GM19035 (cell line): Measurements from ENCODE around the gene GYS2.
A peak's percentile ranks its signal among the peaks of the same experiment; 100 is the strongest.

Source experiments
- ATAC-seq: cut with Tn5 transposase; IDR thresholded peaks from one replicate; pipeline ENCODE4 v1.9.1; 2021; ENCODE audit not compliant: unreplicated experiment

GYS2 gene

DNA sequence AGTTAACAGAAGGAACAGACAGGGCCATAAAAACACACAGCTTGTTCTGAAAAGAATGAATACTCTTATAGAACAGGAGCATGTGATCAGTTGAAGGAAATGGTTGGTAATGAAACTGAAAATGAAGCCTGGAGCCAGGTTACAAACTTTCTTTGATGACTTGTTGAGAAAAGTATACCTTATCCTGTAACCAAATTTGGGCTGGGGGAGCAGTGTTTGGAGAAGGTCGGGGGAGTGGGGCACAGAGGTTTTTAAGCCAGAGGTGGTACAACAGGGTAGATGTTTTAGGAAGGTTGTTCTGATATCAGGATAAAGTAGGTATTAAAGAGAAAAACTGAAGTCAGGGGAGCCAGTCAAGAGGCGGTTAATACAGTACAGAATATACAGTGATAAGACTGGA lies 94.9 kb downstream of the GYS2 start:
- peak; percentile 93 for ATAC-seq

DNA sequence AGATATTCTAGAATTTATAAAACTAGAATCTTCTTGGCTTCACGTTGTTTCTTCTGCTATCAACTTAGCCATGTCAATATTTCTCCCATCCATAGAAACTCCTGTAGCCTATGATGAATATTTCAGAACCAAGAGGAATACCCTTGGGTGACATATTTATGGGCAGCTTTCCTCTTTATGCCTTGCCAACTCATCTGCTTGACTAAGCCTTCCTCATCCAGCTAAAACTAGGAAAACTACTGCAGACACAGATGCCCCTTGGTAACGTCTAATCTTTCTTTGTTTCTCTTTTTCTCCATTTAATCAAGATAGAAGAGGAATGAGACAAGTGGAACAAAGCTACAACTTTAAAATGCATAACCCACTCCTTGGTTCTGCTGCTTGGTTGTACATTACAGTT lies 96.8 kb downstream of the GYS2 start:
- no peak for ATAC-seq

- ATAC-seq, result no peak
Observed at GRCh38 chr12:21505888-21506287, 98.8 kb downstream of the GYS2 start.

DNA sequence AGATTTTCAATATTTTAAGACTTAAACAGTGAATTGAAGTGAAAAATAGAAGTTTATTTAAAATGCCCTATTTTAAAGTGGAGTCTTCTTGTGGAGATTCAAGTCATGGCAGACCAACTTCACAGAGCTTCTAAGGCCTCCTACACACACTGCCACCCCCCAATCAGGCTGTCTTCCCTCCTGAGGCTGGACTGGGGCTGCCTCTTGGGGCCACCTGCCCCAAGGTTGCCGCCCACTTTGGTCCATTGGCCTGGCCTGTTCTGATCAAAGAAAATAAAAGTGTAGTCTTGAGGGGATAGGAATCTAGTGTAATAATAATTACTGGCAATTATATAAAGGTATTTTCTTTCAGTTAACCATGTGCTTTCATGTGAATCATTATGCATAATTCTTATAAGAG lies 101.8 kb downstream of the GYS2 start:
- no peak for ATAC-seq

DNA sequence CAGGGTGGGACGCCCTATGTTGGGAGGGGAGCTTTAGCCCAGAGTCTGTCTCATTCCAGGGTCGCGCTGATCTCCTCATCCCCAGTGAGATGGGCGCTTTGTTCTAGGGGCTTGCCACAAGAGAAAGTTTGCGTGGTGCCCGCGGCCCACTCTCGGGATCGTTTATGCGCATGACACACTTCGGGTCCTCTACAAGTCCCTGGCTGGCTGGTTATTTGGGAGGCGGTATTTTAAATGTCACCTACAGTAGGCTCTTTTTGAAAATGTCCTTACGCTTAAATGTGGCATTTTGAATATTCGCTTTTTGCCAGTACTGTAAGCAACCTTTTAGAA lies 102.5 kb downstream of the GYS2 start:
- no peak for ATAC-seq

GRCh38 chr12:21501258-21502163 lies 103.1 kb downstream of the GYS2 start, which contains the start of the genes GOLT1B and RECQL:
Gene GOLT1B (plus strand): TSS chr12:21501789. CDS start chr12:21501924, 135 bp downstream.
Gene RECQL (minus strand): TSS chr12:21501635. CDS start chr12:21499570, 2,065 bp downstream.
- ATAC-seq, result peak; percentile 99

GRCh38 chr12:21500786-21501257 lies 103.8 kb downstream of the GYS2 start:
- ATAC-seq, result peak; percentile 4

GRCh38 chr12:21499765-21500164 lies 104.9 kb downstream of the GYS2 start:
- no peak for ATAC-seq
